Astrocyte (in vitro differentiated cells and primary cell): Measurements from ENCODE around the gene THRA. TPM values are rescaled to one million over a fixed set of nuclear protein-coding genes. Genes with fewer than 3 reads are reported as not detected.

Experiments used
- DNase-seq: peaks from one replicate; pipeline ENCODE4 v3.0.0-alpha.2; 2010; ENCODE audit warnings: low read depth
- FAIRE-seq: peaks from 2 replicates; lab custom pipeline; 2011; peaks lifted over from hg19 to GRCh38; lab: Jason Lieb, UNC
- H2AFZ ChIP-seq: 2 replicates; pipeline ENCODE4 v1.6.0; 2012; ENCODE audit warnings: low read depth, low read length, inconsistent platforms
- H3K27ac ChIP-seq: 2 replicates; pipeline ENCODE4 v1.5.1; 2011; ENCODE audit warnings: low read depth, low read length, inconsistent platforms
- H3K27me3 ChIP-seq: 2 replicates; pipeline ENCODE4 v1.6.0; 2011; ENCODE audit warnings: low read length, inconsistent platforms; ENCODE audit not compliant: insufficient read depth
- H3K36me3 ChIP-seq: 2 replicates; pipeline ENCODE4 v1.5.1; 2011; ENCODE audit warnings: low read length, inconsistent platforms; ENCODE audit not compliant: insufficient read depth
- H3K4me1 ChIP-seq: 2 replicates; pipeline ENCODE4 v1.5.1; 2011; ENCODE audit warnings: low read length, inconsistent platforms; ENCODE audit not compliant: insufficient read depth
- H3K4me2 ChIP-seq: 2 replicates; pipeline ENCODE4 v1.6.0; 2012; ENCODE audit warnings: low read length, inconsistent platforms
- H3K4me3 ChIP-seq: 2 replicates; pipeline ENCODE4 v1.5.1; 2011; ENCODE audit warnings: low read depth, mild to moderate bottlenecking, low read length, inconsistent platforms; ENCODE audit not compliant: insufficient read depth
- H3K79me2 ChIP-seq: 2 replicates; pipeline ENCODE4 v1.6.0; 2012; ENCODE audit warnings: mild to moderate bottlenecking, low read length, inconsistent platforms; ENCODE audit not compliant: insufficient read depth
- H3K9ac ChIP-seq: 2 replicates; pipeline ENCODE4 v1.6.0; 2012; ENCODE audit warnings: mild to moderate bottlenecking, low read length, inconsistent platforms
- H3K9me3 ChIP-seq: 2 replicates; pipeline ENCODE4 v1.5.1; 2012; ENCODE audit warnings: low read depth, mild to moderate bottlenecking, low read length, inconsistent platforms; ENCODE audit not compliant: insufficient read depth
- H4K20me1 ChIP-seq: 2 replicates; pipeline ENCODE4 v1.6.0; 2012; ENCODE audit warnings: low read length, inconsistent platforms; ENCODE audit not compliant: insufficient read depth
- H3K27ac Mint-ChIP-seq: one replicate; pipeline ENCODE4 v1.8.0; 2021; ENCODE audit warnings: mild to moderate bottlenecking, mixed read lengths; ENCODE audit not compliant: unreplicated experiment
- H3K27me3 Mint-ChIP-seq: one replicate; pipeline ENCODE4 v1.8.0; 2021; ENCODE audit warnings: low read depth, mixed read lengths; ENCODE audit not compliant: unreplicated experiment
- H3K36me3 Mint-ChIP-seq: one replicate; pipeline ENCODE4 v1.8.0; 2021; ENCODE audit warnings: low read depth, mixed read lengths; ENCODE audit not compliant: unreplicated experiment
- H3K4me1 Mint-ChIP-seq: one replicate; pipeline ENCODE4 v1.8.0; 2021; ENCODE audit warnings: low read depth, mixed read lengths; ENCODE audit not compliant: unreplicated experiment
- H3K4me3 Mint-ChIP-seq: one replicate; pipeline ENCODE4 v1.8.0; 2021; ENCODE audit warnings: mild to moderate bottlenecking, moderate library complexity, mixed read lengths; ENCODE audit not compliant: unreplicated experiment
- H3K9me3 Mint-ChIP-seq: one replicate; pipeline ENCODE4 v1.8.0; 2021; ENCODE audit warnings: mild to moderate bottlenecking, mixed read lengths; ENCODE audit not compliant: unreplicated experiment
- CTCF ChIP-seq: IDR thresholded peaks from 2 replicates; pipeline ENCODE4 v1.5.1; 2011; ENCODE audit warnings: low read depth, mild to moderate bottlenecking, inconsistent platforms, low read length, moderate library complexity; ENCODE audit not compliant: insufficient read depth
- EZH2 ChIP-seq: IDR thresholded peaks from 2 replicates; pipeline ENCODE4 v1.6.1; 2012; ENCODE audit warnings: mild to moderate bottlenecking, low read length, inconsistent platforms; ENCODE audit not compliant: insufficient read depth
- total RNA-seq: library from RNA; stranded (reverse); gene quantifications from 2 replicates; pipeline ENCODE4 v1.2.1, GENCODE V29; 2021

The THRA gene
- total RNA-seq, 1 donor from 2014 or later: 16.7 TPM

GRCh38 chr17:40076591-40076990 lies 13.8 kb downstream of the THRA start:
- H3K27ac Mint-ChIP-seq: no peak overlapping the region
- H3K9me3 ChIP-seq: no peaks in the 10 kb centered on the region
- H3K4me2 ChIP-seq: no peak overlapping the region
- H3K4me3 ChIP-seq: no peak overlapping the region
- peaks cover 21% of the 10 kb centered on the region for H3K4me1 Mint-ChIP-seq
- H2AFZ ChIP-seq: no peak overlapping the region
- DNase-seq (no peak), FAIRE-seq (no peak)
- H3K4me1 ChIP-seq: peaks cover 16% of the 10 kb centered on the region
- H3K36me3 ChIP-seq: no peaks in the 10 kb centered on the region
- H3K9me3 Mint-ChIP-seq: peaks cover 1% of the 10 kb centered on the region
- no peaks in the 10 kb centered on the region for H3K27me3 ChIP-seq
- H4K20me1 ChIP-seq: peaks cover 29% of the 10 kb centered on the region
- no peaks in the 10 kb centered on the region for H3K79me2 ChIP-seq
- no peak for TF ChIP-seq EZH2
- TF ChIP-seq CTCF: no peak
- H3K36me3 Mint-ChIP-seq: peaks cover 7% of the 10 kb centered on the region
- no peak overlapping the region for H3K9ac ChIP-seq
- no peak overlapping the region for H3K4me3 Mint-ChIP-seq
- no peak overlapping the region for H3K27ac ChIP-seq
- no peaks in the 10 kb centered on the region for H3K27me3 Mint-ChIP-seq

DNA sequence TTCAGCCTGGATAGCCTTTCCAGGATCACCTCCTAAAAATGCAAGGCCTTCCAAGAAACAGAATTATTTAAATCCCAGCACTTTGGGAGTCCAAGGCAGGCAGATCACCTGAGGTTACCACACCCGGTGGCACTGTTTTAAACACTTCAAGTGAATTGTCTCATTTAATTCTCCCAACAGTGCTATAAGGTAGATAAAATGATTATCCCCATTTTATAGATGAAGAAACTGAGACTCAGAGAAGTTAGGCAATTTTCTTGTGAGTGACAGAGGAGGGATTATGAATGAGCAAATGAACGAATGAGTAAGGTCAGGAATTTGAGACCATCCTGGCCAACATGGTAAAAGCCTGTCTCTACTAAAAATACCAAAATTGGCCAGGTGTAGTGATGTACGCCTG lies 16.8 kb downstream of the THRA start:
- H3K4me3 ChIP-seq: no peak overlapping the region
- H3K4me2 ChIP-seq: no peak overlapping the region
- no peak overlapping the region for H3K9ac ChIP-seq
- DNase-seq (no peak), FAIRE-seq (no peak)
- H3K9me3 Mint-ChIP-seq: no peaks in the 10 kb centered on the region
- peaks cover 14% of the 10 kb centered on the region for H3K4me1 Mint-ChIP-seq
- H3K27ac ChIP-seq: no peak overlapping the region
- TF ChIP-seq EZH2: no peak
- no peak for TF ChIP-seq CTCF
- H3K36me3 ChIP-seq: peaks cover 1% of the 10 kb centered on the region
- no peaks in the 10 kb centered on the region for H3K79me2 ChIP-seq
- no peak overlapping the region for H3K4me3 Mint-ChIP-seq
- no peaks in the 10 kb centered on the region for H3K9me3 ChIP-seq
- H3K4me1 ChIP-seq: peaks cover 7% of the 10 kb centered on the region
- no peaks in the 10 kb centered on the region for H3K27me3 ChIP-seq
- no peak overlapping the region for H3K27ac Mint-ChIP-seq
- peaks cover 14% of the 10 kb centered on the region for H3K36me3 Mint-ChIP-seq
- no peak overlapping the region for H2AFZ ChIP-seq
- H4K20me1 ChIP-seq: peaks cover 17% of the 10 kb centered on the region
- H3K27me3 Mint-ChIP-seq: no peaks in the 10 kb centered on the region

GRCh38 chr17:40084477-40084876 lies 21.7 kb downstream of the THRA start:
- Histone ChIP-seq H3K9ac (no peak overlapping the region), H3K4me2 (no peak overlapping the region), H3K4me3 (no peak overlapping the region), H3K4me1 (no peaks in the 10 kb centered on the region), H3K27me3 (no peaks in the 10 kb centered on the region), H4K20me1 (peaks cover 2% of the 10 kb centered on the region), H3K79me2 (no peaks in the 10 kb centered on the region), H3K27ac (no peak overlapping the region), H3K9me3 (no peaks in the 10 kb centered on the region), H2AFZ (no peak overlapping the region), H3K36me3 (peaks cover 12% of the 10 kb centered on the region)
- H3K9me3 Mint-ChIP-seq: no peaks in the 10 kb centered on the region
- FAIRE-seq: no peak
- peaks cover 19% of the 10 kb centered on the region for H3K36me3 Mint-ChIP-seq
- H3K27me3 Mint-ChIP-seq: no peaks in the 10 kb centered on the region
- H3K27ac Mint-ChIP-seq: no peak overlapping the region
- TF ChIP-seq CTCF (no peak), EZH2 (no peak)
- no peaks in the 10 kb centered on the region for H3K4me1 Mint-ChIP-seq
- no peak overlapping the region for H3K4me3 Mint-ChIP-seq
- no peak for DNase-seq
